GM23338 (cell line): ENCODE measurements around the gene NIPA2. TPM values are rescaled to one million over a fixed set of nuclear protein-coding genes. Genes with fewer than 3 reads are reported as not detected.

Source experiments
- ATAC-seq: fragments of 200-7000 bp; cut with Tn5 transposase; 3 replicates; pipeline ENCODE4 v1.9.1; 2020
- DNase-seq: peaks from one replicate; pipeline ENCODE4 v3.0.0-alpha.2; 2015; ENCODE audit warnings: low spot score
- H2AFZ ChIP-seq: fragments of 200-600 bp; sonication (generic); 2 replicates; pipeline ENCODE4 v1.8.0; 2016; ENCODE audit warnings: antibody characterized with exemption, mild to moderate bottlenecking, moderate library complexity
- H3F3A ChIP-seq: fragments of 200-600 bp; sonication (generic); replicated peaks from 2 replicates; pipeline ENCODE4 v1.8.0; 2017; ENCODE audit warnings: antibody characterized with exemption, mixed run types, low read depth
- H3K27ac ChIP-seq: fragments of 200-600 bp; sonication (generic); 2 replicates; pipeline ENCODE4 v1.6.1; 2016; ENCODE audit warnings: low read depth
- H3K27me3 ChIP-seq: fragments of 200-600 bp; sonication (generic); 2 replicates; pipeline ENCODE4 v1.8.0; 2016; ENCODE audit warnings: mild to moderate bottlenecking, mixed run types, moderate library complexity; ENCODE audit not compliant: insufficient read depth
- H3K36me3 ChIP-seq: fragments of 200-600 bp; sonication (generic); 2 replicates; pipeline ENCODE4 v1.8.0; 2016; ENCODE audit warnings: mild to moderate bottlenecking; ENCODE audit not compliant: insufficient read depth
- H3K4me1 ChIP-seq: fragments of 200-600 bp; sonication (generic); 2 replicates; pipeline ENCODE4 v1.8.0; 2016; ENCODE audit warnings: mild to moderate bottlenecking, moderate library complexity; ENCODE audit not compliant: insufficient read depth
- H3K4me2 ChIP-seq: fragments of 200-600 bp; sonication (generic); 2 replicates; pipeline ENCODE4 v1.7.1; 2017; ENCODE audit warnings: mixed run types
- H3K4me3 ChIP-seq: fragments of 200-600 bp; sonication (generic); 2 replicates; pipeline ENCODE4 v1.6.1; 2016; ENCODE audit warnings: mixed run types
- H3K79me2 ChIP-seq: fragments of 200-600 bp; sonication (generic); replicated peaks from 2 replicates; pipeline ENCODE4 v1.8.0; 2017; ENCODE audit warnings: mild to moderate bottlenecking; ENCODE audit not compliant: insufficient read depth
- H3K9me2 ChIP-seq: fragments of 200-600 bp; sonication (generic); 2 replicates; pipeline ENCODE4 v1.8.0; 2017; ENCODE audit not compliant: insufficient read depth
- H4K20me1 ChIP-seq: fragments of 200-600 bp; sonication (generic); replicated peaks from 2 replicates; pipeline ENCODE4 v1.8.0; 2017; ENCODE audit warnings: mild to moderate bottlenecking; ENCODE audit not compliant: insufficient read depth
- H3K27ac Mint-ChIP-seq: 2 replicates; pipeline ENCODE4 v1.8.0; 2020; ENCODE audit warnings: inconsistent platforms, mild to moderate bottlenecking, moderate library complexity, mixed read lengths
- H3K27me3 Mint-ChIP-seq: 3 replicates; pipeline ENCODE4 v1.8.0; 2022; ENCODE audit warnings: low read depth, mild to moderate bottlenecking, moderate library complexity, mixed read lengths, inconsistent platforms; ENCODE audit not compliant: insufficient read depth, poor library complexity
- H3K36me3 Mint-ChIP-seq: 3 replicates; pipeline ENCODE4 v1.8.0; 2021; ENCODE audit warnings: low read depth, mild to moderate bottlenecking, inconsistent platforms, moderate library complexity, mixed read lengths
- H3K4me1 Mint-ChIP-seq: 3 replicates; pipeline ENCODE4 v1.8.0; 2020; ENCODE audit warnings: mild to moderate bottlenecking, inconsistent platforms, mixed read lengths
- H3K4me3 Mint-ChIP-seq: 3 replicates; pipeline ENCODE4 v1.8.0; 2021; ENCODE audit warnings: moderate library complexity, mild to moderate bottlenecking, inconsistent platforms, mixed read lengths
- H3K9me3 Mint-ChIP-seq: 3 replicates; pipeline ENCODE4 v1.8.0; 2020; ENCODE audit warnings: moderate library complexity, mild to moderate bottlenecking, inconsistent platforms, mixed read lengths
- CREB1 ChIP-seq: fragments of 250-450 bp; sonication (Bioruptor Pico); IDR thresholded peaks from 2 replicates; pipeline ENCODE4 v1.5.0; 2020; ENCODE audit warnings: low read depth, mild to moderate bottlenecking, moderate library complexity
- CTCF ChIP-seq, 2 experiments: fragments of 200-600 bp in 1 of 2; sonication (generic) in 1 of 2; conservative IDR thresholded peaks; 2 replicates each; pipeline versions ENCODE4 v1.5.1 to v1.6.1; 2016 to 2017; ENCODE audit warnings: antibody characterized with exemption in 2 of 2, low read depth in 2 of 2, mild to moderate bottlenecking in 2 of 2, moderate library complexity in 1 of 2
- ETS1 ChIP-seq: IDR thresholded peaks from 2 replicates; pipeline ENCODE4 v1.6.1; 2016; ENCODE audit warnings: antibody characterized with exemption
- EZH2 ChIP-seq: fragments of 200-600 bp; sonication (generic); IDR thresholded peaks from one replicate; pipeline ENCODE4 v1.8.0; 2017; ENCODE audit warnings: antibody characterized with exemption, mild to moderate bottlenecking, low read depth; ENCODE audit not compliant: unreplicated experiment
- EZH2phosphoT487 ChIP-seq: fragments of 200-600 bp; sonication (generic); IDR thresholded peaks from one replicate; pipeline ENCODE4 v1.8.1; 2018; ENCODE audit warnings: antibody characterized with exemption; ENCODE audit not compliant: unreplicated experiment
- JUNB ChIP-seq: IDR thresholded peaks from one replicate; pipeline ENCODE4 v1.6.1; 2016; ENCODE audit warnings: antibody characterized with exemption; ENCODE audit not compliant: unreplicated experiment
- NANOG ChIP-seq: IDR thresholded peaks from 2 replicates; pipeline ENCODE4 v1.6.1; 2016; ENCODE audit warnings: antibody characterized with exemption, borderline replicate concordance
- POLR2AphosphoS5 ChIP-seq: IDR thresholded peaks from 2 replicates; pipeline ENCODE4 v1.6.1; 2016; ENCODE audit warnings: antibody characterized with exemption, low read depth
- STAT1 ChIP-seq: IDR thresholded peaks from one replicate; pipeline ENCODE4 v1.6.1; 2016; ENCODE audit warnings: antibody characterized with exemption; ENCODE audit not compliant: unreplicated experiment
- ZNF331 ChIP-seq: fragments of 250-450 bp; sonication (Bioruptor Pico); IDR thresholded peaks from 2 replicates; pipeline ENCODE4 v1.5.0; 2020; ENCODE audit warnings: low read depth, mild to moderate bottlenecking, moderate library complexity
- ZNF462 ChIP-seq: fragments of 250-450 bp; sonication (Bioruptor Pico); IDR thresholded peaks from 2 replicates; pipeline ENCODE4 v1.5.0; 2020; ENCODE audit warnings: mild to moderate bottlenecking, moderate library complexity
- polyA plus RNA-seq: library from polyadenylated mRNA; unstranded; fragments of >200 nt; fragmentation: Nextera tagmentation; extraction: Ambion mirVana; gene quantifications from 2 replicates; pipeline ENCODE4 v1.2.1, GENCODE V29; 2016
- total RNA-seq: library from RNA; depleted of rRNA; stranded (reverse); fragments of >200 nt; shearing (Covaris generic); gene quantifications from 2 replicates; pipeline ENCODE4 v1.2.3, GENCODE V29; 2014

The NIPA2 gene
- total and polyA plus RNA-seq, 2 experiments from 2014 or later, result 35.0 to 105 TPM

- no peak for TF ChIP-seq ETS1
- TF ChIP-seq CTCF (conservative IDR thresholded peaks at IDR 0.05; ENCODE audit: low read depth in 2 of 2), result no peak
- no peak for TF ChIP-seq JUNB
These were observed 66.3 kb downstream of the NIPA2 start (continued) for GRCh38 chr15:22904736-22905135.

- 0 out of 2 replicates have a peak, but pooled peaks cover 5% of the 10 kb centered on the region for H3K36me3 ChIP-seq
- no peaks in the 10 kb centered on the region for H3K27me3 Mint-ChIP-seq
- TF ChIP-seq STAT1, result no peak
- TF ChIP-seq CREB1 (CRISPR knock-in tag), result no peak
- no peak for TF ChIP-seq EZH2
- no peak for TF ChIP-seq CTCF (conservative IDR thresholded peaks at IDR 0.05; ENCODE audit: low read depth in 2 of 2)
- TF ChIP-seq POLR2AphosphoS5, result no peak
- no peak for TF ChIP-seq EZH2phosphoT487
- TF ChIP-seq NANOG, result no peak
- no peak for TF ChIP-seq ZNF331
- TF ChIP-seq ZNF462 (CRISPR knock-in tag), result no peak
- no peak for TF ChIP-seq ETS1
These were observed 68.9 kb downstream of the NIPA2 start for GRCh38 chr15:22907161-22907950.

More at GRCh38 chr15:22907161-22907950, 68.9 kb downstream of the NIPA2 start:
- no peaks in the 10 kb centered on the region for H3K27me3 ChIP-seq
- no peak overlapping the region for H3K4me3 ChIP-seq
- H3K27ac Mint-ChIP-seq, result no peak overlapping the region
- H3K4me1 ChIP-seq, result no peaks in the 10 kb centered on the region
- H3K36me3 Mint-ChIP-seq, result peaks cover 44% of the 10 kb centered on the region
- DNase-seq (no peak), ATAC-seq (no peak)
- H3K27ac ChIP-seq, result no peak overlapping the region
- H3K79me2 ChIP-seq, result no peaks in the 10 kb centered on the region
- H3K9me3 Mint-ChIP-seq, result no peaks in the 10 kb centered on the region
- H4K20me1 ChIP-seq, result no peaks in the 10 kb centered on the region
- no peaks in the 10 kb centered on the region for H3K9me2 ChIP-seq
- no peak overlapping the region for H2AFZ ChIP-seq
- H3K4me2 ChIP-seq, result no peak overlapping the region
- no peaks in the 10 kb centered on the region; the same call in 2 of the 3 replicates for H3K4me1 Mint-ChIP-seq
- H3F3A ChIP-seq, result no peaks in the 10 kb centered on the region
- no peak overlapping the region for H3K4me3 Mint-ChIP-seq
